Breast epithelium (tissue), 3 donors: ENCODE measurements around the gene KIAA1217.

Experiments used
- POLR2A ChIP-seq: fragments of 450-650 bp; IDR thresholded peaks from one replicate; pipeline ENCODE4 v1.6.1; 2016; ENCODE audit warnings: antibody characterized with exemption, mild to moderate bottlenecking, moderate library complexity
- POLR2AphosphoS5 ChIP-seq, 3 donors: sonication (generic); formaldehyde crosslinking; IDR thresholded peaks; one replicate each; pipeline ENCODE4 v1.6.1; 2017; ENCODE audit warnings: antibody characterized with exemption in 3 of 3
- TF ChIP-seq, protein P1 (sequence below), 3 donors: fragments of 450-650 bp; IDR thresholded peaks; one replicate each; pipeline ENCODE4 v1.5.1; 2016 to 2017; ENCODE audit warnings: antibody characterized with exemption in 3 of 3, mild to moderate bottlenecking in 3 of 3, moderate library complexity in 3 of 3

DNA sequence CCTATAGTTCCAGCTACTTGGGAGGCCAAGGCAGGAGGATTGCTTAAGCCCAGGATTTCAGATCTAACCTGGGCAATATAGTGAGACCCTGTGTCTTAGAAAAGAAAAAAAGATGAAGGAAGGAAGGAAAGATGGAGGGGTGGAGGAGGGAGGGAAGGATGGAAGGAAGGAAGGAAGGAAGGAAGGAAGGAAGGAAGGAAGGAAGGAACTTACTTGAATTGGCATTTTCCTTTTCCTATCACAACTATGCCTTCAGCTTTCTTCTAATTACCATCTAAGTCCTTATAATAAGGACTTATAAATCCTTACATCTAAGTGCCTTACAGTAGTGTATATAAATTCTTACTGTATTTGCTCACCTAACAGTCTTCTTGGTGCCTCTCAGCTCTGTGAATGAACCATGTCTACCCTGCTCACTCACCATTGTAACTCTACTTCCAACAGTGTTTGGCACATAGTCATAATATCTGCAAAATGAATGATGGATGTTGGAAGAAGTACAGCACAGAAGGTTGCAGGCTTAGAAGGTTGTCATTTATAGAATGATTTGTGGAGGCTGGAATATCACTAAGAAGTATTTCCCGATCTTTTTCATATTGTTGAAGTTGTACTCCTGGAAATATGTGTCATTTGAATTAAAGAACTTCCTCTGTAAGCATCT lies 125.5 kb downstream of the KIAA1217 start:
- TF ChIP-seq, protein P1, sequence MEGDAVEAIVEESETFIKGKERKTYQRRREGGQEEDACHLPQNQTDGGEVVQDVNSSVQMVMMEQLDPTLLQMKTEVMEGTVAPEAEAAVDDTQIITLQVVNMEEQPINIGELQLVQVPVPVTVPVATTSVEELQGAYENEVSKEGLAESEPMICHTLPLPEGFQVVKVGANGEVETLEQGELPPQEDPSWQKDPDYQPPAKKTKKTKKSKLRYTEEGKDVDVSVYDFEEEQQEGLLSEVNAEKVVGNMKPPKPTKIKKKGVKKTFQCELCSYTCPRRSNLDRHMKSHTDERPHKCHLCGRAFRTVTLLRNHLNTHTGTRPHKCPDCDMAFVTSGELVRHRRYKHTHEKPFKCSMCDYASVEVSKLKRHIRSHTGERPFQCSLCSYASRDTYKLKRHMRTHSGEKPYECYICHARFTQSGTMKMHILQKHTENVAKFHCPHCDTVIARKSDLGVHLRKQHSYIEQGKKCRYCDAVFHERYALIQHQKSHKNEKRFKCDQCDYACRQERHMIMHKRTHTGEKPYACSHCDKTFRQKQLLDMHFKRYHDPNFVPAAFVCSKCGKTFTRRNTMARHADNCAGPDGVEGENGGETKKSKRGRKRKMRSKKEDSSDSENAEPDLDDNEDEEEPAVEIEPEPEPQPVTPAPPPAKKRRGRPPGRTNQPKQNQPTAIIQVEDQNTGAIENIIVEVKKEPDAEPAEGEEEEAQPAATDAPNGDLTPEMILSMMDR (IDR thresholded peaks at IDR 0.05): no peak
- TF ChIP-seq POLR2A (no peak), POLR2AphosphoS5 (IDR thresholded peaks at IDR 0.05) (no peak)
